Neutrophil (primary cell): ENCODE data around the gene SLC16A1.

Experiments
- H3K27ac ChIP-seq: fragments of 200-600 bp; sonication (generic); 2 replicates; pipeline ENCODE4 v1.5.1; 2016; ENCODE audit warnings: mild to moderate bottlenecking, moderate library complexity
- H3K27me3 ChIP-seq: fragments of 200-600 bp; sonication (generic); 2 replicates; pipeline ENCODE4 v1.6.0; 2016; ENCODE audit warnings: mild to moderate bottlenecking
- H3K36me3 ChIP-seq: fragments of 200-600 bp; sonication (generic); 2 replicates; pipeline ENCODE4 v1.5.1; 2017
- H3K4me1 ChIP-seq, 2 experiments: fragments of 200-600 bp in 1 of 2; sonication (generic) in 1 of 2; 1 replicate in 1 of 2; 2 replicates in 1 of 2; pipeline versions ENCODE4 v1.5.1 to v1.6.1; 2013 to 2016; ENCODE audit warnings: low read depth in 1 of 2, low read length in 1 of 2, mild to moderate bottlenecking in 1 of 2, moderate library complexity in 1 of 2; ENCODE audit not compliant: control insufficient read depth in 1 of 2, insufficient read depth in 1 of 2
- H3K4me3 ChIP-seq, 2 experiments: fragments of 200-600 bp in 1 of 2; sonication (generic) in 1 of 2; 1 replicate in 1 of 2; 2 replicates in 1 of 2; pipeline ENCODE4 v1.5.1; 2013 to 2016; ENCODE audit warnings: low read depth in 1 of 2, low read length in 1 of 2, mild to moderate bottlenecking in 1 of 2, moderate library complexity in 1 of 2
- H3K9me3 ChIP-seq: fragments of 200-600 bp; sonication (generic); 2 replicates; pipeline ENCODE4 v1.5.1; 2016
- TF ChIP-seq, protein P1 (sequence below): fragments of 200-600 bp; sonication (generic); IDR thresholded peaks from 2 replicates; pipeline ENCODE4 v1.5.1; 2016; ENCODE audit warnings: antibody characterized with exemption

The SLC16A1 gene

DNA sequence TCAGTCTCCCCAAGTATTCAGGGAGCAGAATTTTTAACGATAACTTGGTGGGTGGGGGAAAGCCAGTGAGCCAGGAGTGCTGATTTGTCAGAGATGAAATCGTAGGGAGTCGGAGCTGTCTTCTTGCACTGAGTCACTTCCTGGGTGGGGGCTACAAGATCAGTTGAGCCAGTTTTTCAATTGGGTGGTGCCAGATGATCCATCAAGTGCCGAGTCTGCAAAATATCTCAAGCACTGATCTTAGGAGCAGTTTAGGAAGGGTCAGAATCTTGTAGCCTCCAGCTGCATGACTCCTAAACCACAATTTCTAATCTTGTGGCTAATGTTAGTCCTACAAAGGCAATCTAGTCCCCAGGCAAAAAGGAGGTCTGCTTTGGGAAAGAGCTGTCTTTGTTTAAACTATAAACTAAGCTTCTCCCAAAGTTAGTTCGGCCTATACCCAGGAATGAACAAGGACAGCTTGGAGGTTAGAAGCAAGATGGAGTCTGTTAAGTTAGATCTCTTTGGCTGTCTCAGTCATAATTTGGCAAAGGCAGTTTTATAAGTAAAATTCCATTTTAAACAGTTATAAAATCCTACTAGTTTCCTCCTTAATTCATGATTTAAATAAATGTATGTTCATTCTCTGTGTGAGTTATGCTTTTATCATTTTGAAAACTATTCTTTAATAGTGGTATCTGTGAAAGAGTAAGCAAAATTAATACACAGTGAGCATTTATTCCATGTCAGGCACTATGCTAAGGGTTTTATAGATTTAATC lies 51.7 kb downstream of the SLC16A1 start:
- no peak overlapping the region for H3K27ac ChIP-seq
- no peak overlapping the region for H3K4me3 ChIP-seq
- H3K4me1 ChIP-seq, result no peaks in the 10 kb centered on the region
- TF ChIP-seq, protein P1, sequence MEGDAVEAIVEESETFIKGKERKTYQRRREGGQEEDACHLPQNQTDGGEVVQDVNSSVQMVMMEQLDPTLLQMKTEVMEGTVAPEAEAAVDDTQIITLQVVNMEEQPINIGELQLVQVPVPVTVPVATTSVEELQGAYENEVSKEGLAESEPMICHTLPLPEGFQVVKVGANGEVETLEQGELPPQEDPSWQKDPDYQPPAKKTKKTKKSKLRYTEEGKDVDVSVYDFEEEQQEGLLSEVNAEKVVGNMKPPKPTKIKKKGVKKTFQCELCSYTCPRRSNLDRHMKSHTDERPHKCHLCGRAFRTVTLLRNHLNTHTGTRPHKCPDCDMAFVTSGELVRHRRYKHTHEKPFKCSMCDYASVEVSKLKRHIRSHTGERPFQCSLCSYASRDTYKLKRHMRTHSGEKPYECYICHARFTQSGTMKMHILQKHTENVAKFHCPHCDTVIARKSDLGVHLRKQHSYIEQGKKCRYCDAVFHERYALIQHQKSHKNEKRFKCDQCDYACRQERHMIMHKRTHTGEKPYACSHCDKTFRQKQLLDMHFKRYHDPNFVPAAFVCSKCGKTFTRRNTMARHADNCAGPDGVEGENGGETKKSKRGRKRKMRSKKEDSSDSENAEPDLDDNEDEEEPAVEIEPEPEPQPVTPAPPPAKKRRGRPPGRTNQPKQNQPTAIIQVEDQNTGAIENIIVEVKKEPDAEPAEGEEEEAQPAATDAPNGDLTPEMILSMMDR, result no peak
- H3K9me3 ChIP-seq, result no peaks in the 10 kb centered on the region
- H3K27me3 ChIP-seq, result no peaks in the 10 kb centered on the region
- H3K36me3 ChIP-seq, result no peaks in the 10 kb centered on the region

DNA sequence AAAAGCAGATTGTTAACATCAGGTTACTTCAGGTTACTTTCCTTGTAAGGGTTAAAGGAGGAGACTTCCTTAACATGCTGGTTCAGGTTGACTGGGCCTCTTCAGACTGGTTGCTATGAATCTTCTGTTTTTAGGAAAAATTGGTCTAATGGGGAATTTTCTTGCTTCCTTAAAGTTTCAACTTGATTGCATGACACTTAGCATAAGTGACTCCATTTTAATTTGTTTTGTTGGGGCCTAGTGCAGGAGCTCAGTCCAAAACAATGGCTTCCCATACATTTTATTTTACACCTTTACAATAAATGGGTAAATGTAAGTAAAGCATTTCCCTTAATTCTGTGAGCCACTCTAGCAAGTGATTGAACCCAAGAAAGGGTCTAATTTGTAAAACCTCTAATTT lies 53.8 kb downstream of the SLC16A1 start:
- Histone ChIP-seq H3K27ac (no peak overlapping the region), H3K4me3 (no peak overlapping the region), H3K36me3 (no peaks in the 10 kb centered on the region), H3K4me1 (no peaks in the 10 kb centered on the region), H3K27me3 (no peaks in the 10 kb centered on the region), H3K9me3 (no peaks in the 10 kb centered on the region)
- TF ChIP-seq, protein P1, result no peak

DNA sequence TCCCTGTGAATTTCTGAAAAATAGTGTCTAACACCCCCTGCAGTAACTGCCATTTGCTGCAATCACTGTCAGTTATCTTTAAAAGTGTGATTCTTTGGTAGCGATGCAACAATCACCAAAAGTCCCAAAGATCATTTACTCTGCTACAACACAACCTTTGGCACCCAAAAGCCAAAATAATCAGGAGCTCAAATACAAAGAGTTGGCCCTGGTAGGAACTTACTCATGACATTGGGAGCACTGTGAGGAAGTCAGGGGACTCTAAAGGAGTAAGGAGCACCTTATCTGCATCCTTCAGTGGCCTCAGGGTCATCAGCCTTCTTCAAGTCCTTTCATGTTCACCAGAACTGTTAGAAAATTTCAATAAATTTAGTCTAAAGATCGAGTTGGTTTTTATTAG lies 54.6 kb downstream of the SLC16A1 start:
- H3K27ac ChIP-seq, result no peak overlapping the region
- no peaks in the 10 kb centered on the region for H3K9me3 ChIP-seq
- TF ChIP-seq, protein P1, result no peak
- no peak overlapping the region for H3K4me3 ChIP-seq
- H3K27me3 ChIP-seq, result no peaks in the 10 kb centered on the region
- no peaks in the 10 kb centered on the region for H3K36me3 ChIP-seq
- H3K4me1 ChIP-seq, result no peaks in the 10 kb centered on the region

DNA sequence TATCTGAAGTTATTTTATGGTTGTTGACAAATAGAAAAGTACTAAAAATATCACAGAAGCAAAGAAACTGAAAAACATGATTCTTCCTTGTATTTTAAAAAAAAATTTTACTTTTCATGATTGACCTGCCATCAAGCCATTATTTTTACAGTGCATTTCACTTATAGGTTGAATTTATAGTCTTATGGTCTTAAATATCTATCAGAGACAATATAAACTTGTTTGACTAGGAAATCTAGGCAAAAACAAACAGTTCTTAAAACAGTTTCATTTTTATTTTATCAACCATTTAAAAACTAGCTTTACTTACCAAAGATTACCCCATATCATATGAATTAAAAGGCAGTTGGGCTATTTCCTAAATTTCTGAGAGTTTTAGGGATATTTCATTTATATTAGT lies 59.2 kb downstream of the SLC16A1 start:
- Histone ChIP-seq H3K27me3 (no peaks in the 10 kb centered on the region), H3K27ac (no peak overlapping the region), H3K4me1 (no peaks in the 10 kb centered on the region), H3K36me3 (no peaks in the 10 kb centered on the region), H3K4me3 (no peak overlapping the region), H3K9me3 (no peaks in the 10 kb centered on the region)
- TF ChIP-seq, protein P1, result no peak

DNA sequence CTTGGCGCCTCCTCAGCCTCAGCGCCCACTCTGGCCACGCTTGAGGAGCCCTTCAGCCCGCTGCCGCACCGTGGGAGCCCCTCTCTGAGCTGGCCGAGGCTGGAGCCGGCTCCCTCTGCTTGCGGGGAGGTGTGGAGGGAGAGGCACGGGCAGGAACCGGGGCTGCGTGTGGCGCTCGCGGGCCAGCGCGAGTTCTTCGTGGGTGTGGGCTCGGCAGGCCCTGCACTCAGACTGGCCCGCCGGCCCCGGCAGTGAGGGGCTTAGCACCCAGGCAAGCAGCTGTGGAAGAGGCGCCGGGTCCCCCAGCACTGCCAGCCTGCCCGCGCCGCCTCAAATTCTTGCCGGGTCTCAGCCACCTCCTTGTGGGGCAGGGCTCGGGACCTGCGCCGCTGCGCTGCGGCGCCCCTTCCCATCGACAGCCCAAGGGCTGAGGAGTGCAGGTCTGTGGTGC lies 61.4 kb downstream of the SLC16A1 start:
- H3K4me3 ChIP-seq, result no peak overlapping the region
- H3K27me3 ChIP-seq, result no peaks in the 10 kb centered on the region
- TF ChIP-seq, protein P1, result no peak
- H3K9me3 ChIP-seq, result no peaks in the 10 kb centered on the region
- H3K4me1 ChIP-seq, result no peaks in the 10 kb centered on the region
- no peak overlapping the region for H3K27ac ChIP-seq
- no peaks in the 10 kb centered on the region for H3K36me3 ChIP-seq
